Stimulated activated CD4-positive, alpha-beta T cell treated with anti-CD3 and anti-CD28 coated beads, Interleukin-15, amount 100 ng/mL, for 48 hours (primary cell): ENCODE measurements around the gene FMC1.

Source experiments
- DNase-seq, 2 donors: peaks; one replicate each; pipeline ENCODE4 v3.0.0-alpha.2; 2020; ENCODE audit warnings: low read depth in 2 of 2

FMC1 gene

GRCh38 chr7:139374246-139374645 lies 33.1 kb downstream of the FMC1 start:
- no peak for DNase-seq

DNA sequence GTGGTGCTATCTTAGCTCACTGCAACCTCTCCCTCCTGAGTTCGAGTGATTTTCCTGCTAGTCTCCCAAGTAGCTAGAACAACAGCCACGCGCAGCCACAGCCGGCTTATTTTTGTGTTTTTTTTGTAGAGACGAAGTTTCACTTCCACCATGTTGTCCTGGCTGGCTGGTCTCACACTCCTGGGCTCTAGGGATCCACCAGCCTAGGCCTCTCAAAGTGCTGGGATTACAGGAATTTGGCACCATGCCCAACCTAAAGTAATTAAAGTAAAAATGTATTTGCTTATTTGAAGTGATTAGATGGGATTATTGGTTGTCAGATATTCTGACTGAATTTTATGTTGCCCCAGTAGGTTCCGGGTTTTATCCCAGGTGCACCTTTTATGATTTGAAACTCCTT lies 41.3 kb downstream of the FMC1 start:
- DNase-seq, result no peak

DNA sequence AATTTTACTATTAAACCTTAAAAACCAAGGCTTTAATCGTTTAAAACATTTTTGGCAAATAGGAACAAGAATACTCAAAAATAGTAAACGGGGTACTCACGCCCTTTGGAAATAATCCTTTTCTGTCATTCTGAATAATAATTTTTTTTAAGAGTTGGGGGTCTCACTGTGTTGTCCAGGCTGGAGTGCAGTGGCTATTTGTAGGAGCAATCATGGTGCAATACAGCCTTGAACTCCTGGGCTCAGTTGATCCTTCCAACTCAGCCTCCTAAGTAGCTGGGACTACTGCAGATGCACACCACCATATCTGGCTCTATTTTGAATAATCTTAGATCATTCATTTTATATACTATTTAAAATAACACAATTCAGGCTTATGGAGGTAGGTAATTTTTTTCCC lies 43.5 kb downstream of the FMC1 start:
- DNase-seq, result no peak

GRCh38 chr7:139387594-139387993 lies 46.5 kb downstream of the FMC1 start:
- DNase-seq, result no peak

- DNase-seq, result no peak
These were observed 48.0 kb downstream of the FMC1 start for GRCh38 chr7:139389091-139389490.

DNA sequence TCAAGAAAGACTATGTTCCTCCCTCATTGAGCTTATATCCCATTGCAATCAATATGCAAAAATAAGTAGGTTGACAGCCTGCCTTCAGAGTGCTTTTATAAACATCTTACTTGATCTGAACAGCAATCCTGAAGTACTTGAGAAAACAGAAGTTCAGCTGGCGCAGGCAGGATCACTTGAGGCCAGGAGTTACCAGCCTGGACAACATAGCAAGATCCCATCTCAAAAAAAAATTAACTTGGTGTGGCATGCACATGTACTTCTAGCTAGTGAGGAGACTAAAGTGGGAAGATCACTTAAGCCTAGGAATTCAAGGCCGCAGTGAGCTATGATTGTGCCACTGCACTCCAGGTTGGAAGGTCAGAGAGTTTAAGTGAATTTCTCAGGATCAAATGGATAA lies 48.6 kb downstream of the FMC1 start:
- DNase-seq, result no peak

GRCh38 chr7:139393621-139394211 lies 52.6 kb downstream of the FMC1 start:
- DNase-seq, result no peak

DNA sequence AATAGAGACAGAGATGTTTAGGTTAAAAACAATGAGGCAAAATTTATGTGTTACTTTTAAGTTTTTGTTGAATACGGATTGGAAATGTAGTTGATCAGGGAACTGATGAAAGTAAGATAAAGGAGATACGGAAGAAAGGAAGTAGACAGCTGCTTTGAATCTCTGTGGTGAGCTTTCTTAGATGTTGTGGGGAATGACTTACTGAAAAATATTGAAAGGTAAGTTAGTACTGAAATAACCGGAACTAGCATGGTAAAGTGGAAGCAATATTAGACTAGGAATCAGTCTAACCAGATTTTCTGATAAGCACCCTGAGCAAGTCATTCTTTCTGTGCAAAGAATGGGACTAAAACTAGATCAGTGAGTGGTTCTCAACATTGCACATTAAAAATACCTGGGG lies 53.4 kb downstream of the FMC1 start:
- DNase-seq, result no peak
